Measurements from ENCODE around the gene NR1I2. TPM values are rescaled to one million over a fixed set of nuclear protein-coding genes. Genes with fewer than 3 reads are reported as not detected.

NR1I2 gene
- polyA plus RNA-seq, 4 donors: 37.8 to 166 (median 95.5) TPM

GRCh38 chr3:119796368-119796767 is 14.5 kb downstream of the NR1I2 start:
- Histone ChIP-seq H3K27me3 (ENCODE audit: control insufficient read depth in 3 of 3, insufficient read depth in 3 of 3, low read length in 3 of 3) (no peaks in the 10 kb centered on the region), H3K4me1 (ENCODE audit: control insufficient read depth in 3 of 3, insufficient read depth in 2 of 3, low read depth in 1 of 3, low read length in 2 of 3) (peaks cover 0 to 32% (median 13%) of the 10 kb centered on the region in 3 donors), H3K27ac (ENCODE audit: low read depth in 1 of 3, low read length in 2 of 3) (peak overlapping the region; percentile 15 to 95 (median 86)), H3K9me3 (ENCODE audit: control insufficient read depth in 2 of 2, insufficient read depth in 1 of 2, low read depth in 1 of 2, low read length in 1 of 2) (peaks cover 0 to 5% of the 10 kb centered on the region in 2 donors), H3K36me3 (ENCODE audit: control insufficient read depth in 3 of 3, insufficient read depth in 2 of 3, low read depth in 1 of 3, low read length in 3 of 3) (peaks cover 0 to 36% (median 3%) of the 10 kb centered on the region in 3 donors), H3K4me3 (ENCODE audit: low read depth in 1 of 3, low read length in 3 of 3) (no peak overlapping the region)
- FAIRE-seq (no peak), DNase-seq (peak in 1 of 2 donors; percentile 13)
- 93 to 100% (median 96%) methylated on average over 2 of the region's 2 CpGs for WGBS, 3 donors

- FAIRE-seq: no peak
- H3K27ac ChIP-seq (ENCODE audit: low read depth in 1 of 3, low read length in 2 of 3): peak overlapping the region in 1 of 3 donors; percentile 95
- H3K27me3 ChIP-seq (ENCODE audit: control insufficient read depth in 3 of 3, insufficient read depth in 3 of 3, low read length in 3 of 3): no peaks in the 10 kb centered on the region
- peak; percentile 50 to 51 for DNase-seq
- peaks cover 0 to 8% of the 10 kb centered on the region in 2 donors for H3K9me3 ChIP-seq (ENCODE audit: control insufficient read depth in 2 of 2, insufficient read depth in 1 of 2, low read depth in 1 of 2, low read length in 1 of 2)
- H3K36me3 ChIP-seq (ENCODE audit: control insufficient read depth in 3 of 3, insufficient read depth in 2 of 3, low read depth in 1 of 3, low read length in 3 of 3): peaks cover 0 to 36% (median 3%) of the 10 kb centered on the region in 3 donors
- 52 to 75% (median 55%) methylated on average over 2 of the region's 2 CpGs for WGBS, 3 donors
- no peak overlapping the region for H3K4me3 ChIP-seq (ENCODE audit: low read depth in 1 of 3, low read length in 3 of 3)
- peaks cover 0 to 32% (median 13%) of the 10 kb centered on the region in 3 donors for H3K4me1 ChIP-seq (ENCODE audit: control insufficient read depth in 3 of 3, insufficient read depth in 2 of 3, low read depth in 1 of 3, low read length in 2 of 3)
Observed at GRCh38 chr3:119796785-119797184, 14.9 kb downstream of the NR1I2 start.

- Histone ChIP-seq H3K27ac (ENCODE audit: low read depth in 1 of 3, low read length in 2 of 3) (no peak overlapping the region), H3K9me3 (ENCODE audit: control insufficient read depth in 2 of 2, insufficient read depth in 1 of 2, low read depth in 1 of 2, low read length in 1 of 2) (peaks cover 0 to 5% of the 10 kb centered on the region in 2 donors), H3K4me3 (ENCODE audit: low read depth in 1 of 3, low read length in 3 of 3) (no peak overlapping the region), H3K36me3 (ENCODE audit: control insufficient read depth in 3 of 3, insufficient read depth in 2 of 3, low read depth in 1 of 3, low read length in 3 of 3) (peaks cover 0 to 13% (median 0%) of the 10 kb centered on the region in 3 donors), H3K4me1 (ENCODE audit: control insufficient read depth in 3 of 3, insufficient read depth in 2 of 3, low read depth in 1 of 3, low read length in 2 of 3) (peaks cover 0 to 15% (median 7%) of the 10 kb centered on the region in 3 donors), H3K27me3 (ENCODE audit: control insufficient read depth in 3 of 3, insufficient read depth in 3 of 3, low read length in 3 of 3) (no peaks in the 10 kb centered on the region)
- FAIRE-seq (no peak), DNase-seq (no peak)
- 82 to 92% (median 86%) methylated on average over 4 of the region's 4 CpGs for WGBS, 3 donors
Observed at GRCh38 chr3:119800844-119801243, 18.9 kb downstream of the NR1I2 start.

- H3K4me3 ChIP-seq (ENCODE audit: low read depth in 1 of 3, low read length in 3 of 3): no peak overlapping the region
- no peak for DNase-seq
- WGBS, 3 donors: 96 to 100% (median 98%) methylated on average over 4 of the region's 4 CpGs
- no peaks in the 10 kb centered on the region for H3K27me3 ChIP-seq (ENCODE audit: control insufficient read depth in 3 of 3, insufficient read depth in 3 of 3, low read length in 3 of 3)
- FAIRE-seq: no peak
- no peak overlapping the region for H3K27ac ChIP-seq (ENCODE audit: low read depth in 1 of 3, low read length in 2 of 3)
- H3K36me3 ChIP-seq (ENCODE audit: control insufficient read depth in 3 of 3, insufficient read depth in 2 of 3, low read depth in 1 of 3, low read length in 3 of 3): peaks cover 0 to 63% (median 12%) of the 10 kb centered on the region in 3 donors
- H3K4me1 ChIP-seq (ENCODE audit: control insufficient read depth in 3 of 3, insufficient read depth in 2 of 3, low read depth in 1 of 3, low read length in 2 of 3): peaks cover 0 to 8% (median 0%) of the 10 kb centered on the region in 3 donors
- H3K9me3 ChIP-seq (ENCODE audit: control insufficient read depth in 2 of 2, insufficient read depth in 1 of 2, low read depth in 1 of 2, low read length in 1 of 2): no peaks in the 10 kb centered on the region
Observed at GRCh38 chr3:119808244-119808643, 26.3 kb downstream of the NR1I2 start.

- DNase-seq (no peak), FAIRE-seq (no peak)
- peaks cover 0 to 8% (median 0%) of the 10 kb centered on the region in 3 donors for H3K4me1 ChIP-seq (ENCODE audit: control insufficient read depth in 3 of 3, insufficient read depth in 2 of 3, low read depth in 1 of 3, low read length in 2 of 3)
- H3K36me3 ChIP-seq (ENCODE audit: control insufficient read depth in 3 of 3, insufficient read depth in 2 of 3, low read depth in 1 of 3, low read length in 3 of 3): peaks cover 0 to 69% (median 12%) of the 10 kb centered on the region in 3 donors
- H3K9me3 ChIP-seq (ENCODE audit: control insufficient read depth in 2 of 2, insufficient read depth in 1 of 2, low read depth in 1 of 2, low read length in 1 of 2): no peaks in the 10 kb centered on the region
- no peak overlapping the region for H3K4me3 ChIP-seq (ENCODE audit: low read depth in 1 of 3, low read length in 3 of 3)
- no peak overlapping the region for H3K27ac ChIP-seq (ENCODE audit: low read depth in 1 of 3, low read length in 2 of 3)
- no peaks in the 10 kb centered on the region for H3K27me3 ChIP-seq (ENCODE audit: control insufficient read depth in 3 of 3, insufficient read depth in 3 of 3, low read length in 3 of 3)
- 93 to 96% (median 94%) methylated on average over 6 of the region's 6 CpGs for WGBS, 3 donors
Observed at GRCh38 chr3:119808843-119809242, 26.9 kb downstream of the NR1I2 start.

GRCh38 chr3:119809249-119810017 is 27.5 kb downstream of the NR1I2 start:
- Histone ChIP-seq H3K27me3 (ENCODE audit: control insufficient read depth in 3 of 3, insufficient read depth in 3 of 3, low read length in 3 of 3) (no peaks in the 10 kb centered on the region), H3K9me3 (ENCODE audit: control insufficient read depth in 2 of 2, insufficient read depth in 1 of 2, low read depth in 1 of 2, low read length in 1 of 2) (no peaks in the 10 kb centered on the region), H3K36me3 (ENCODE audit: control insufficient read depth in 3 of 3, insufficient read depth in 2 of 3, low read depth in 1 of 3, low read length in 3 of 3) (peaks cover 0 to 75% (median 15%) of the 10 kb centered on the region in 3 donors), H3K4me1 (ENCODE audit: control insufficient read depth in 3 of 3, insufficient read depth in 2 of 3, low read depth in 1 of 3, low read length in 2 of 3) (peaks cover 0 to 8% (median 0%) of the 10 kb centered on the region in 3 donors), H3K27ac (ENCODE audit: low read depth in 1 of 3, low read length in 2 of 3) (no peak overlapping the region), H3K4me3 (ENCODE audit: low read depth in 1 of 3, low read length in 3 of 3) (peak overlapping the region in 2 of 3 donors; percentile 26 to 41)
- no peak for DNase-seq
- WGBS, 3 donors: 50 to 81% (median 75%) methylated on average over 26 to 29 of the region's 31 CpGs
- FAIRE-seq: no peak

GRCh38 chr3:119810018-119810435 is 28.1 kb downstream of the NR1I2 start:
- DNase-seq (peak in 1 of 2 donors; percentile 55), FAIRE-seq (no peak)

GRCh38 chr3:119812491-119813058 is 30.7 kb downstream of the NR1I2 start:
- H3K27ac ChIP-seq (ENCODE audit: low read depth in 1 of 3, low read length in 2 of 3): no peak overlapping the region
- no peaks in the 10 kb centered on the region for H3K27me3 ChIP-seq (ENCODE audit: control insufficient read depth in 3 of 3, insufficient read depth in 3 of 3, low read length in 3 of 3)
- WGBS, 3 donors: 87 to 95% (median 93%) methylated on average over 8 of the region's 8 CpGs
- no peak overlapping the region for H3K4me3 ChIP-seq (ENCODE audit: low read depth in 1 of 3, low read length in 3 of 3)
- FAIRE-seq (no peak), DNase-seq (no peak)
- H3K9me3 ChIP-seq (ENCODE audit: control insufficient read depth in 2 of 2, insufficient read depth in 1 of 2, low read depth in 1 of 2, low read length in 1 of 2): no peaks in the 10 kb centered on the region
- H3K36me3 ChIP-seq (ENCODE audit: control insufficient read depth in 3 of 3, insufficient read depth in 2 of 3, low read depth in 1 of 3, low read length in 3 of 3): peaks cover 0 to 92% (median 26%) of the 10 kb centered on the region in 3 donors
- peaks cover 0 to 8% (median 0%) of the 10 kb centered on the region in 3 donors for H3K4me1 ChIP-seq (ENCODE audit: control insufficient read depth in 3 of 3, insufficient read depth in 2 of 3, low read depth in 1 of 3, low read length in 2 of 3)

More at GRCh38 chr3:119810018-119810435, 28.1 kb downstream of the NR1I2 start:
- WGBS, 3 donors: 31 to 80% (median 56%) methylated on average over 31 to 33 of the region's 33 CpGs
- H3K4me3 ChIP-seq (ENCODE audit: low read depth in 1 of 3, low read length in 3 of 3): peak overlapping the region in 2 of 3 donors; percentile 26 to 41
- H3K27ac ChIP-seq (ENCODE audit: low read depth in 1 of 3, low read length in 2 of 3): no peak overlapping the region
- no peaks in the 10 kb centered on the region for H3K9me3 ChIP-seq (ENCODE audit: control insufficient read depth in 2 of 2, insufficient read depth in 1 of 2, low read depth in 1 of 2, low read length in 1 of 2)
- peaks cover 0 to 8% (median 0%) of the 10 kb centered on the region in 3 donors for H3K4me1 ChIP-seq (ENCODE audit: control insufficient read depth in 3 of 3, insufficient read depth in 2 of 3, low read depth in 1 of 3, low read length in 2 of 3)
- no peaks in the 10 kb centered on the region for H3K27me3 ChIP-seq (ENCODE audit: control insufficient read depth in 3 of 3, insufficient read depth in 3 of 3, low read length in 3 of 3)
- H3K36me3 ChIP-seq (ENCODE audit: control insufficient read depth in 3 of 3, insufficient read depth in 2 of 3, low read depth in 1 of 3, low read length in 3 of 3): peaks cover 0 to 81% (median 19%) of the 10 kb centered on the region in 3 donors
